HG03060 (cell line): Measurements from ENCODE around the gene SHISAL1.

Source experiments
- ATAC-seq: cut with Tn5 transposase; IDR thresholded peaks from one replicate; pipeline ENCODE4 v1.9.1; 2021; ENCODE audit warnings: low read depth, moderate number of reproducible peaks; ENCODE audit not compliant: unreplicated experiment

Gene SHISAL1

DNA sequence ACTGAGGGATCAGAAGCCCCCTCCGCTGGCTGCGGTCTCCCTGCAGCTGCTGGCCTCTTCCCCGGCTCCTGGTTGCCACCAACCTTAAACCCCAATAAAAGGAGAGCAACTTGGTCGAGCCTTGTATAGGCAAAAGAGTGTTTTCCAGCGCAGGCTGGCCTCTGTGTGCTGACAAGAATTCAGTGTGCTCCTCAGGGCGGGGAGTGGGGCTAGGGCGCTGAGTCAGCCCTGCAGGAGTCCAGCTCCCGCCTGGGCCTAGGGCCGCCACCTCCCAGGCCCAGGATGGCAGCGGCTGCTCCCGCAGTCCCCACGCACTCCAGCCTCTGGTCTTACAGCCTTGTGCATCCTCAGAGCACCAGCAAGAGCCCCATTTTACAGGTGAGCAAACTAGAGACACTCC is at the start of gene SHISAL1:
Gene SHISAL1 (minus strand): TSS at position 186 of the 400 bp plus-strand sequence. CDS start 12,006 bp downstream, outside the sequence.
- no peak for ATAC-seq

GRCh38 chr22:44361391-44362126 is 48.8 kb upstream of the SHISAL1 start:
- ATAC-seq, result no peak

DNA sequence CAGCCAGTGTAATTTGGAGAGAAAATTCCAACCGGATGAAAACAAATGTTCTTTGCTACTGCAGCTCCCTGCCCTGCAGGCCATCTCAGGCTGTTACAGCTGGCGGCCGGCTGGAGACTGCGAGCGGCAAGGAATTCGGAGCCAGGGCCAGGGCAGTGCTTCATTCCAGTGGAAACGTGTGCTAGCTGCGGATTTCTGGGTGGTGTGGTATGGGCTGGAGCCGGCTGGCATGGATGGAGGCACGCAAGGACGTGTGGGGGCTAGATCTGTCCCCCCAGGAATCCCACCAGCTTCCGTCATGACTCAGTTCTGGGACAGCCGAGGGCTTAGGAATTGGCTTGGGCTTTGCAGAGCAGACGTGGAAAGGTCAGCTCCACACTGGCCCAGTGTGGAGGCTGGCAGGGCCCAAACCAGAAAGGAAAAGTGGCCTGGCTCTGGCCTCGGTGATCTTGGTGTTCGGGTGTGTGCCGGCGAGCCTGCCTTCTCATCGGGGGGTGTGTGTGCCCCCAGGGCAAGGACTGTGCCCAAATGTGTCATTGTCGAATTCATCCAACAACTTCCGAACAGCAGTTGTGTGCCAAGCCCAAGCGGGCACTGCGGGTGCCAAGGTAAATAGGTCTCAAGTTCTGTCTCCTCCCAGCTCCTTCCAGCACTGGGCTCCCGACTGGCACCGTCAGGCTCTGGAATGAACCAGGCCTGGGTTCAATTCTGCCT is 48.1 kb upstream of the SHISAL1 start:
- ATAC-seq, result no peak

GRCh38 chr22:44360306-44360667 is 47.5 kb upstream of the SHISAL1 start:
- ATAC-seq, result no peak

DNA sequence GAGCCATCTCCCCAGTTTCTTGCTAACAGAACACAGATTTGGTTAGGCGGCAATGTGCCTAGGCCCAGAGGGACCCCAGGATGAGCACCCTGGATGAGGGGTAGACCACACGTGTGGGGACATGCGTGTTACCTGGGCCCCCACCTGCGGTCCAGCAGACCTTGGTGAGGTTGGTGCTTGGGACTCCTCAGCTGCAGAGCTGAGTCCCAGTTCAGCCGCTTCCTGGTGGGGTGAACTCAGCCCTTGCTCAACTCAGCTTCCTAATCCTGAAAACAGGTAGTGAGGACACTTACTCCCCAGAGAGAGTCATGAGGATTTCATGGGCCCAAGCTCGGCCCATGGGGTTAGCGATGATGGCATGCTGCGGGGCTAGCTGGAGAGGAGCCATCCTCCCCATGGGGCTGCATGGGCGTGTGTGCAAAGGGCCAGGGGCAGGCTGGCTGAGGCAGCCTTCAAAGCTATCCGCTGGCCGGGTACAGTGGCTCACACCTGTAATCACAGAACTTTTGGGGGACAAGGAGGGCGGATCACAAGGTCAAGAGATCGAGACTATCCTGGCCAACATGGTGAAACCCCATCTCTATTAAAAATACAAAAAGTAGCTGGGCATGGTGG is 46.9 kb upstream of the SHISAL1 start:
- no peak for ATAC-seq

GRCh38 chr22:44358709-44359440 is 46.1 kb upstream of the SHISAL1 start:
- ATAC-seq, result no peak

DNA sequence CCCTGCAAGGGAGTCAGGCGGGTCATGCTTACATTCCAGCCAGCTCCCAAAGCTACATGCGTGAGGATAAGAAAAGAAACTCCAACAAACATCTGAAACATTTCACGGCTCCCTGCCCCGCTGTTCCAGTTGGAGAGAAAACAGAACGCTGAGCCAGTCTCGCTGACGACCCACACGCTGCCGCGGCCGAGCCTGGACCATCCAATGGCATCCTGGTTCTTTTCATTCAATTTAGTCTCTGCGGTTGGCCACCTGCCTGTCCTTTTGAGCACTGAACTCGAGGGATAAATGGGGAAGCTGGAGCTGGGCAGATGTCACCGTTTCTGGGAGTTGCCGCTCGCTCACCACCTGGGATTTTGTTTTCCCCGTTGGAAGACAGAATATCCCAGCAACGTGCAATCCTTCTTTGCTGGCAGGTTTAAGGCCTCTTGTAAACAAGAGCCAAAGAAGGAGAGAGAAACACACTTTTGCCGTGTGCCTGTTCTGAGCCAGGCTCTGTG is 45.3 kb upstream of the SHISAL1 start:
- ATAC-seq, result no peak

- ATAC-seq, result no peak
Measured at GRCh38 chr22:44357296-44357965, 44.7 kb upstream of the SHISAL1 start.

DNA sequence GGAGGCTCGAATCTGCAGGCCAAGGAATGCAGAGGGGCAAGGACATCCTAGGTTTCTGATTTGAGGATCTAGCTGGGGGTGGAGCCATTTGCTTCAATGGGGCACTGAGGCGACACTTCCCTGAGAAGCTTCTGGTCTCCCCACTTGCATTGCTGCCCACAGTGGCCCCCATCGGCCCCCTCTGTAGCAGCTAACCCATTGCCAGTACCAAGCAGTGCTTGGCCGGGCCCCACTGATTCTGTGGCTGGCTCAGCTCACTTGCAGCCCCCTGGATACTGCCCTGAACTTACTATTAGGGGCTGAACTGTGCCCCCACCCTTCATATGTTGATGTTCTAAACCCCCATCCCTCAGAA is 42.9 kb upstream of the SHISAL1 start:
- no peak for ATAC-seq

DNA sequence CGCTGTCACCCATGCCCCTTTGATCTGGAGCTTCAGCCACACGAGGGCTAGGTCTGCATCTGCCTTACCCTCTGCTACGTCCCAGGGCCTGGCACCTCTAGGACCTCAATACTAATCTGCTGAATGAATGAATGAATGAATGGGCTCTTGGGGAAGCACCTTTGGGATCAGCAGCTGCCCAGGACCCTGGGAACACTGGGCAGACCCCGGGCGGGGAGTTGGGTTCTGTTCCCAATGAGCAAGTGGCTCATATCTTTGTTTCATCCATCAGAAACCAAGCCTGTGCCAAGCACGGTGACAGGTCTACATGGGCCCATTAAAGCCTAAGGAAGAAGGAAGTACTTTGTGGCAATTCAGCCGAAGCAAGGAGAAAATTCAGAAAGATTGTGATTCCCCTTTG is 41.5 kb upstream of the SHISAL1 start:
- no peak for ATAC-seq

DNA sequence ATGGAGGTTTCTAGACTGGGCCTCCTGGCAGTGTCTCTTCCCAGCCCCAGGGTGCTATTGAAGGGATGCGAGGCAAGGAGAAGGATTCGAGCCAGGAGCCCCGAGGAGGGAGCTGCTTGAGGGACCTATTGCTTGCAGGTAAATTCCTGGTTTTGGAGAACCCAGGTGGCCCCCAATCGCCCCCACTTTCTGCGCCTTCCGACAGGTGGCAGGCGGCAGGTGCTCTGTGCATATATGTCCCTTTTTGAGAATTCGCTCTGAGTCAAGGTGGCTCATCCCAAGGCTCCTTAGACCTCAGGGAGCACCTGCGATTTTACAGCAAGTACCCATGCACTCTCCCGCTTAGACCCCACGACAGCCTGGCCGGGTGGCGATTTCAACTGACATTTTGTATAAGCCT is 40.3 kb upstream of the SHISAL1 start:
- no peak for ATAC-seq

- no peak for ATAC-seq
Measured at GRCh38 chr22:44352378-44353035, 39.8 kb upstream of the SHISAL1 start.

GRCh38 chr22:44351685-44352377 is 39.1 kb upstream of the SHISAL1 start:
- no peak for ATAC-seq

DNA sequence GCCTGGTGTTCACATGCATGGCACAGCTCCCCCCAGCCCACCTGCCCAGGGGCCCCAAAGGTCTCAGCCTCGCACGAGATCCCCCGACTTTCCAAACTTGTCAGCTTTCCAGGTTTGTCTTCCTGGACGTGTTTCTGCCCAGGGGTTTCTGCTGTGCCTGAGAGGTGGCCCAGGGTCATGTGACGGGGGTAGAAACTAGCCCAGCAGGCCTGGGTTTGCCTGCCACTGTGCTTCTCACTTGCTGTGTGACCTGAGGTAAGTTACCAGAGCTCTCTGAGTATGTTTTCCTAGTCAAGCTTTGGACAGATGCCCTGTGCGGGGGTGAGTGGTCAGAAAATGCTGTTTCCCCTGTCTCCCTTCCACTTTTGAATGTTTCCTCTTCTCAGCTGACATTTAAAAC is 38.3 kb upstream of the SHISAL1 start:
- no peak for ATAC-seq

DNA sequence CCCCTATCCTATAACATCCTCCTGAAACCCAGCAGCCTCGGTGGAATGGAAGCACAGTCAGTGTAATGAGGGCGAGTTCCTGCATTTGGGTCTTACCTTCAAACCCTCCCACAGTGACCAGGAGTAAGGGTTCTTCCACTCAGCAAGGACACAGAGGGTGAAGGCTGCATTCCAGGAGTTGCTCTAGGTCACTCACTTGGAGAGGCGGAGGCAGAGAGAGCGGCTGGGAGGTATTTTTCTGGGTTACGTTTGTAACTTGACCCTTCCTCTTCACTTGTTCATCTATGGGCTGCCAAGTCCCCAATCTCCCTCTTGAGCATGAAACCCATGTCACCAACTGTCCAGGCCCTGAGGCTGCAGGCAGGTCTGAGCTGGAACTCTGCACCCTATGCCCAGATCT is 36.8 kb upstream of the SHISAL1 start:
- ATAC-seq, result no peak

DNA sequence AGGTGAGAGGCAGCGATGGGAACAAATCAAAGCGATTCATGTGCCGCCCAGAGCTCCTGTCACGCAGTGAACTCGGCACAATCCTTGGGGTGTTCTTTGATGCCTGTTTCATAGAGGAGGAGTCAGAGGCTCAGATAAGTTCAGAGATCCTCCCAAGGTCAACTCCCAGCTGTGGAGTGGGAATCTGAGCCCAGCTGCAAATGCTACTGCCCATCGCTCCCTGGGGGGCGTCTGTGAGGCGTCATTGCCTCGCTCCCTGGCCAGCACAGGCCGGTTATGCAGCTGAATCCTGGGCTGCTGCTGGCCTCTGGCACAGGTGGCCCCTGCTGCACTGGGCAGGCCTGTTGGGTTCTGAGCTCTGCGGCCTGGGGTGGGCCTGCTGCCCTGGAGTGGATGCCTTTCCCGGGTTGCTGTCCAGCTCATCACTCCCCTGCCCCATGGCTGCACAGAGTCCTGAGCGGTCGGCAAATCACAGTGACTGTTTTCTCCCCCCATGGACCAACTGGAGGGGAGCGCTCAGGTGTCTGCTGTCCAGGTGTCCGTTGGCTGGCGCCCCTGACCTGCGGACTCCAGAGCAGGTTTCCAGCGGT is 36.3 kb upstream of the SHISAL1 start:
- ATAC-seq, result no peak

DNA sequence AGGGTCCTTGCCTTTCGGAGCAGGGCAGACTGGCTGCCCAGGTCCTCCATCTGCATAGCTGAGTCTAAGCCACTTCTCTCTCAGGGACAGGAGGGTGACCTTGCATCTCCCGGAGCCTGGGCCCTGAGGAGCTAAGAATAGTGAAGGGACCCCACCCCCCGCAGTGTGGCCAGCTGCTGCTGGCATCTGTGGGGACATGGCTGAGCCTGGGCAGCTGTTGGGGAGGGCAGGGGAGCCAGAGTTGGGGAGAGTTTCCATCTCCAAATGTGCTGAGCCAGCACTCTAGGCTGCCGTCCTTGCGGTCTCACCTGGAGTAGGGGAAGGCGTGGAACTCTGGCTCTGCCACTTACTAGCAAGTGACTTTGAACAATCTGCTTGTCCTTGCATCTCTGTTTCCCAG is 34.8 kb upstream of the SHISAL1 start:
- no peak for ATAC-seq

DNA sequence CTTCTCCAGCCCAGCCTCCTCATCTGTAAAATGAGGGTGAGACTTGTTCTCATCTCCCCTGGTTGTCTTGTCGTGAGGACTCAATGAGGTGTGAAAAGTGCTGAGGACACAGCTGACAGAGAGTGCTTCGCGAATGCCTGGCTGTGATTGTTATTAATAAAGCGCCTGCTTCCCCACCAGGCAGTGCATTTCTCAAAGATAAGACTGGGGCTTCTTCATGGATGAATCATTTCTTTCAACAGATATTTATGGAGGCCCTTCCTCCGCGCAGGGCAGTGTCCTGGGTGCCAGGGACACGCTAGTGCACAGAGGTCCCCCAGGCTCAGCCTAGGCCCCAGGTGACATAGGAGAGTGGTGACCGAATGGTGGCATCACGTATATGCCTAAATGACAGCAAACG is 34.3 kb upstream of the SHISAL1 start:
- ATAC-seq, result no peak

GRCh38 chr22:44345872-44346271 is 33.1 kb upstream of the SHISAL1 start:
- ATAC-seq, result no peak
